ENCODE data around the gene CCL18. TPM values are rescaled to one million over a fixed set of nuclear protein-coding genes. Genes with fewer than 3 reads are reported as not detected.

CCL18 gene, protein sequence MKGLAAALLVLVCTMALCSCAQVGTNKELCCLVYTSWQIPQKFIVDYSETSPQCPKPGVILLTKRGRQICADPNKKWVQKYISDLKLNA
- total RNA-seq (2022; extraction: Qiagen RNA extraction; ENCODE audit: low read depth), result 0.19 TPM in 1 of 5 replicates, not detected in the others

DNA sequence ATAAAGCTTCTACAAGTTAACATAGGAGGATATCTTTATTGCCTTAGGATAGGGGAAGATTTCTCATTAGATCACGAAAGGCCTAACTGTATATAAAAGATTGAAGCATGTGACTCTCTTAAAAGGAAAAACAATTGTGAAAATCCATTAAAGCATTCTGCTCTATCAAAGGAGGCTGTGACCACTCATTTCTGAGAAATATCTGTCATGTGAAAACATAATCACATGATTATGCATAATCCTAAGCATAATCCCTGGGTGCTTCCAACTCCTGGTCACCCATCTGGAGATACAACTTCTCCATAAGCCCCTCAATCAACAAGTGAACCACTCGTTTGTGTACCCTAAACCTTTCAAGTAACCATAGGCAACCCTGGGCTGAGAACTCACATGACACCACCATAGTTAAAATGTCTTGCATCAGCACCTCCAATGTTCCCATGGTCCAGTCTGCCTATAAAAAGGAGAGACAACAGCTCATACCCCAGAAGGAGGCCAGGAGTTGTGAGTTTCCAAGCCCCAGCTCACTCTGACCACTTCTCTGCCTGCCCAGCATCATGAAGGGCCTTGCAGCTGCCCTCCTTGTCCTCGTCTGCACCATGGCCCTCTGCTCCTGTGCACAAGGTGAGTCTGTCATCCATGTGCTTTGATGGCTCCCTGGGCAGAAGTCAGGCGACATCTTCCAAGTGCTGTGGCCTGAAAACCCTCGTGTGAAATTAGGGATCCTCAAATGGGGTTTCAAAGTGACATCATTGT is at the start of gene CCL18:
CCL18 (plus strand) TSS at position 487 of the 756 bp plus-strand sequence; CDS start at position 558, 71 bp downstream.

DNA sequence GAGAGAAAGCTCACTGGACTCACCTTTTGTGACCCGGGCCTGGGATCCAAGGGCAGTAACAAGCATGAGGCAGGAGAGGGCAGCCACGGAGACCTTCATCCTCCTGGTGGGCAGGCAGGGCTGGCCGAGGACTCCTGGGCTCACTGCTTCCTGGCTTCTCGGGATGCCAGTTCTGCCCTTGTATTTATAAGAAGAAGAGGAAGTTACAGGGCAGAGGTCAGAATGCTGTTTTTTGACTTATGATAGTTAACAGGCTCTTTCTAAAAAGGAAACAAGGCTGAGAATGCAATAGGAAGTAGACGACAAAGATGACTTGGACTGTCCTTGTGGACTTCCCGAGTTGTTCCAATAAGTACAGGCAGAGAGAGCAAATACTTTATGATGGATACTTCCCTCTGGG is 46.3 kb upstream of the CCL18 start, which contains the start of gene CCL23:
CCL23 (minus strand) TSS at position 174 of the 400 bp plus-strand sequence; CDS start at position 99, 75 bp downstream.

DNA sequence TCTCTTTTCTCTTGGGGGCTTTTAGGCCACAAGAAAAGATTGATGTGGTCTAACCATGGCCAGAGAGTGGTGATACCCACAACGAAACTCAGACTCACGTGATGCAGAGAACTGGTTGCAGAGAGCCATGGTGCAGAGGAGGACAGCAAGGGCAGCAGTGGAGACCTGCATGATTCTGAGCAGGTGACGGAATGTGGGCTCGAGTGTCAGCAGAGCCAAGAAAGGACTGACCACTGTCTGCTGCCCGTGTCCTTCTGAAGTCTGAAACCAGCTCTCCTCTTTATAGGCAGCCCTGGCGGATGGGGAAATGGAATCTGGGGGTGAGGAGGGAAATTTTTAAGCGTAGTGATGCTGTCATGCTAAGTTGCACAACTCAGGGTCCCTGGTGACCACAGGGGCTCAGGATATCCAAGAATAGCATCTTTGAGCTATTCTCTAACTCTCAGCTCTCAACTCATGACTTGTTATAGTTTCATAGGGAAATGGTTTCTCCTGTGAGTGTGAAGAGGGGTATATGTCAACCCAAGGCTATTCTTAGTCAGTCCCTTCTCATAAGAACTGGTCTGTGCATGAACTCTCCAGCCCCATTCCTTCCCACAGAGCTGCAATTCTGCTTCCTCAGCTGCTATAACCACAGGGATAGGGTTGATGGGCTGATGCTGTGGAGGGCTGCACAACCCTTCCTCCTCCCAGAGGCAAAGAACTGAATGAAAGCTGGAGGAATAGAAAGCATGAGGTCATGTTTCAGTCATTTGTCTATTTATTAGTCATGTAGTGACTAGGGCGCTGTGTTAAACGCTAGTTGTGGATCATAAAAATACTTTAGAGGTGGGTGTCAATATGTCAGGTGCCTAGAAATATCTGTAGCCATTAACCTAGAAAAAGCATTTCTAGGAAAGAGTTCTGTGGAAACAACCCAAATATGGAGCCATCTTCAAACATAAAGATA is 26.1 kb downstream of the CCL18 start, which contains the start of gene CCL3:
CCL3 (minus strand) TSS at position 256 of the 949 bp plus-strand sequence; CDS start at position 171, 85 bp downstream.

DNA sequence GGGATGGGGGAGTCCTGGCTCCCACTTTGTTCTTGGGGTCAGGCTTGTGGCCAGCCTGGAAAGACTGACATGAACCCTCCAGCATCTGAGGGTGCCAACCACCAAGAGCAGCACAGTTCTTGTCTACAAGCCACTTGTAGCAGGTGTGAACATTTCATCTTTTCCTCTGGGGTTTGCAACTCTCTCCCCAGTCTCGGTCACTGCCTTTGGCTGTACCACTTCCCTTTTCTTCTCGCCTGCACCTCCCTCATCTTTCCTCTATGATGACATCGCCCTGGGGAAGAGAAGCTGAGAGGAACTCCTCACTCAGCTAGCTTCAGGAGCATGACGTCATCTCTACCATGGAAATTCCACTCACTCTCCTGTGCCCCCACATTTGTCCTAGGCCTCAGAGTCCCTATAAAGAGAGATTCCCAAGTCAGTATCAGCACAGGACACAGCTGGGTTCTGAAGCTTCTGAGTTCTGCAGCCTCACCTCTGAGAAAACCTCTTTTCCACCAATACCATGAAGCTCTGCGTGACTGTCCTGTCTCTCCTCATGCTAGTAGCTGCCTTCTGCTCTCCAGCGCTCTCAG is 39.4 kb downstream of the CCL18 start, which contains the start of gene CCL4:
CCL4 (plus strand) TSS at position 427 of the 575 bp plus-strand sequence; CDS start at position 506, 79 bp downstream.

Other genes with a start within 250 kb of the CCL18 start
- not detected in 5 replicates for gene HEATR9, start 195.4 kb upstream of the CCL18 start, total RNA-seq (2022; extraction: Qiagen RNA extraction; ENCODE audit: low read depth)
- 0.61 to 1.8 TPM (median 1.2 TPM) in 5 replicates for gene CCL5, start 183.9 kb upstream of the CCL18 start, total RNA-seq (2022; extraction: Qiagen RNA extraction; ENCODE audit: low read depth)
- gene RDM1, start 133.5 kb upstream of the CCL18 start, total RNA-seq (2022; extraction: Qiagen RNA extraction; ENCODE audit: low read depth), result 2.6 to 3.6 TPM (median 2.9 TPM) in 5 replicates
- not detected in 5 replicates for gene LYZL6, start 120.6 kb upstream of the CCL18 start, total RNA-seq (2022; extraction: Qiagen RNA extraction; ENCODE audit: low read depth)
- not detected in 5 replicates for gene CCL16, start 82.8 kb upstream of the CCL18 start, total RNA-seq (2022; extraction: Qiagen RNA extraction; ENCODE audit: low read depth)
- gene CCL14, start 77.5 kb upstream of the CCL18 start, total RNA-seq (2022; extraction: Qiagen RNA extraction; ENCODE audit: low read depth), result not detected in 5 replicates
- not detected in 5 replicates for gene CCL15, start 62.7 kb upstream of the CCL18 start, total RNA-seq (2022; extraction: Qiagen RNA extraction; ENCODE audit: low read depth)
- not detected in 5 replicates for gene CCL23, start 46.3 kb upstream of the CCL18 start, total RNA-seq (2022; extraction: Qiagen RNA extraction; ENCODE audit: low read depth)
- not detected in 5 replicates for gene CCL3, start 25.9 kb downstream of the CCL18 start, total RNA-seq (2022; extraction: Qiagen RNA extraction; ENCODE audit: low read depth)
- 0.15 TPM in 1 of 5 replicates, not detected in the others for gene CCL4, start 39.6 kb downstream of the CCL18 start, total RNA-seq (2022; extraction: Qiagen RNA extraction; ENCODE audit: low read depth)
- 2.4 to 3.3 TPM (median 3.0 TPM) in 5 replicates for gene TBC1D3B, start 112.4 kb downstream of the CCL18 start, total RNA-seq (2022; extraction: Qiagen RNA extraction; ENCODE audit: low read depth)
- gene CCL3L1, start 132.5 kb downstream of the CCL18 start, total RNA-seq (2022; extraction: Qiagen RNA extraction; ENCODE audit: low read depth), result not detected in 5 replicates
- gene CCL4L2, start 146.8 kb downstream of the CCL18 start, total RNA-seq (2022; extraction: Qiagen RNA extraction; ENCODE audit: low read depth), result not detected in 5 replicates
- 0.21 to 0.45 TPM (median 0.33 TPM) in 4 of 5 replicates, not detected in the other for gene TBC1D3I, start 200.3 kb downstream of the CCL18 start, total RNA-seq (2022; extraction: Qiagen RNA extraction; ENCODE audit: low read depth)